GM18951 (cell line): Measurements from ENCODE around the gene FAM83C.

ENCODE experiments used
- POLR2A ChIP-seq: IDR thresholded peaks from 4 replicates; pipeline ENCODE4 v1.6.1; 2011; ENCODE audit warnings: mild to moderate bottlenecking; ENCODE audit not compliant: insufficient read length, insufficient read depth; ENCODE audit errors: extremely low read depth
- in situ Hi-C: fragments of 300-500 bp; cut with MboI; formaldehyde crosslinking; loops from one replicate; pipeline ENCODE4 v1.12.0; 2022; ENCODE audit warnings: low sequenced_read_pairs, mixed read lengths, inconsistent platforms; ENCODE audit not compliant: unreplicated experiment

FAM83C gene

DNA sequence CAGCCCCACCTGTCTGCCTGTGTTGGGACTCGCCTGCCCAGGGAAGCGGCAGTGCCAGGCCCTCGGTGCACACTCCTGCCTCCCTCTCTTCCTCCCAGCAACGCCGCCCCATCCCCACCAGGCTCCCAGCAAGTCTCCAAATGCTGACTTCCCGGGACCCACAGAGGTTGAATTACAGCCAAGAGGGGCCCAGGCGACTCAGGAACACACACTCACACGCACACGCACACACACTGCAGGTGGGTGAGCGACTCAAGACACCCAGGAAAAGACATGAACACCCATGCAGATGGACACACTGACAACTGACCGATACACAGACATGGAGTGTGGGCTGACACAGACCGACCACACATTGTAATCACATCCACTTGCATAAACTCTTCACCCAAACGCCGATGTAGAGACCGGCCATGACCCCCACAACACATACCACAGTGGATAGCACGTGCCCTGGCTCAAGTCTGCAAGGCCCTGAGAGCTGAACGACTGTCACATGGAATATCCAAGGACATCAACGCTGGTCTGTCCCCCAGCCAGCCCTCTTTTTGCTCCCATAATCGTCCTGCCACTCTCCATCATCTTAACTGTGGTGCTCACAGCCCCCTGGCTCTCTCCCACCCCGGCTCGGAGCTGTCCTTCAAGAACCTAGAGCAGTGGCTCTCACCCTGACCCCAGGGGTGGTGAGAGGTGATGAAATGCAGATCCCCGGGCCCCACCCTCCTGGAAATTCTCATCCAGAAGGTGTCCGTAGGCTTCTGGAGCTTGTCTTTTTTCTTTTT is 470 bp upstream of the FAM83C start:
- no peak for TF ChIP-seq POLR2A
- in situ Hi-C loops = no loop called here

DNA sequence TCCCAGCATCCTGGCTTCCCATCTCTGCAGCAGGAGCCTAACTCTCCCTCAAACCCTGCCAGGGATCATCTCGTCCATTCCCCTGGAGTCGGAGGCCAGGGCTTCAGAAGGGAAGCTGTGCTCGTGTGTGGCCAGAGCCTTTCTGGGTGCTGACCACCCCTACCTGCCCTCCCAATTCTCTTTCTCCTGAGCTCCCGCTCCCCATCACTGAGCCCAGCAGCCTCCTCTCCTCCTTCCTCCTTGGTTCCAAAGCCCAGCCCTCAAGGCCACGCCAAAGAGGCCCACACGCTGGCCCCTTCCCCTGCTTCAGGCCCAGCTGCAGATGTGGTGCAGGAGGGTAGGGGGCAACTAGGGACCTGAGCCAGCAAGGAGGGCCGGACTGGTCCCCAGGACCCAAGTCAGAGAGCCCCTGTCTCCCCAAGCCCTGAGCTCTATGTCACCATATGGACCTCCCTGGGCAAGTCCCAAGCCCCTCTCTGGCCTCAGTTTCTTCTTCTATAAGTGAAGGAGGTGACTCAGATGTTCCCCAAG is 1.3 kb downstream of the FAM83C start:
- TF ChIP-seq POLR2A = no peak
- in situ Hi-C loops = no loop called here

DNA sequence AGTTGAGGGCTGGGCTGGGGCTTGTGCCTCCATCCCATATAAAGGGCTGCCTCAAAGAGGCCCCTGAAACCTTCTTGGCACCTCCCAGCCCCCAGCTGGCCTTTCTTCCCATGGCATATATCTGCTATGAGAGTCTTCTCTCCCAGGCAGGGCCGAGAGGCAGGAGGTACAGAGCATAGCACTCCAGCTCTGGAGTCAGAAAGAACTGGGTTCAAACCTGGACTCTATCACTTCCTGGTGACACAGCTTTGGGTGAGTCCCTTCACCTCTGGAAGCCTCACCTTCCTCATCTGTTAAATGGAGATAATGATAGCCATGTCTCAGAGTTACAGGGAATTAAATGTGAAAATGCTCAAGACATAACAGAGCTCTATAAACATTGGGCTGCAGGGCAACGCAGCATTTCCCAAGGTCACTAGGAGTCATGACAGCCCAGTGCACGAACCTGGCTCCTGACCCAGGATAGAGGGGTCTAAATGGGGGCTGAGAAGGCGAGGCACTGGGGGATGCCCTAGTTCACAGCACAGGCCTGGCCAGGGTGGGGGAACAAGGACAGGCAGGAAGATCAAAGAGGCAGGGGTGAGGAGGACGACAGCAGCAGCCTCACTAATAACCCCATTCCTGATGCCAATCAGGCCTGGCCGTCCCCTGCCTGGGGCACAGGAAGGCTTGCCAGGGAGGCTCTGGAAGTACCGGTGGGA is 1.9 kb downstream of the FAM83C start:
- in situ Hi-C loops = no loop called here
- no peak for TF ChIP-seq POLR2A

DNA sequence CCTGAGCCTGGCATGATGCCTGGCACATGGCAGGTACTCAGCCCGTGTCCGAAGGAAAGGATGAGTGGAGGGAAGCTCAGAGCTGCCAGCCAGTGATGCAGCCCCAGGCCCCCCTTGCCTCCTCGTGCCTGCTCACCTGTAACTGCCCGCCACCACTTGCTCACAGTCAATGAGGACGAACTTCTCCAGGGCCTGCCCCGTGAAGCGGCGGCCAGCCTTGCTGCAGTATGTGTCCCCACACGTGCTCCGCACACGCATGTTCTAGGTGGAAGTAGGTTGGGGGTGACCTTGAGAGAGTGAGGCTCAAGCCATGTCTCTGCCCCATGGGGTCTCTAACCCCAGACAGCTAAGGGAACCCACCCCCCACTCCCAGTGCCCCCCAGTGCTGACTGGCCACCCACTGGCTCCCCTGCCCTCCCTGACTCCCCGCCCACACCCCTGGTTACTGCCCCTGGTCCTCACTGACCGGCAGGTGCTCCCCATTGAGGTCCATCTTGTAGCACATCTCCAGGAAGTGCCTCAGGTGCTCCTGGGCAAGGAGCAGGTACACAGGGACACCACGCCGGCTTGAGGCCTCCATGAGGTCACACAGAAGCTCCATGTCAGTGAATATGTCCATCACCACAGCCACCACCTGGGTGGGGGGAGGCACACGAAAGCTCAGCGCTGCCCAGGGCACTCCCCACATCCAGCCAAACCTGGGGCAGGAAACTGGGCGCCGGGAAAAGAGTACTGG is 3.7 kb downstream of the FAM83C start:
- TF ChIP-seq POLR2A = no peak
- in situ Hi-C loops = no loop called here

DNA sequence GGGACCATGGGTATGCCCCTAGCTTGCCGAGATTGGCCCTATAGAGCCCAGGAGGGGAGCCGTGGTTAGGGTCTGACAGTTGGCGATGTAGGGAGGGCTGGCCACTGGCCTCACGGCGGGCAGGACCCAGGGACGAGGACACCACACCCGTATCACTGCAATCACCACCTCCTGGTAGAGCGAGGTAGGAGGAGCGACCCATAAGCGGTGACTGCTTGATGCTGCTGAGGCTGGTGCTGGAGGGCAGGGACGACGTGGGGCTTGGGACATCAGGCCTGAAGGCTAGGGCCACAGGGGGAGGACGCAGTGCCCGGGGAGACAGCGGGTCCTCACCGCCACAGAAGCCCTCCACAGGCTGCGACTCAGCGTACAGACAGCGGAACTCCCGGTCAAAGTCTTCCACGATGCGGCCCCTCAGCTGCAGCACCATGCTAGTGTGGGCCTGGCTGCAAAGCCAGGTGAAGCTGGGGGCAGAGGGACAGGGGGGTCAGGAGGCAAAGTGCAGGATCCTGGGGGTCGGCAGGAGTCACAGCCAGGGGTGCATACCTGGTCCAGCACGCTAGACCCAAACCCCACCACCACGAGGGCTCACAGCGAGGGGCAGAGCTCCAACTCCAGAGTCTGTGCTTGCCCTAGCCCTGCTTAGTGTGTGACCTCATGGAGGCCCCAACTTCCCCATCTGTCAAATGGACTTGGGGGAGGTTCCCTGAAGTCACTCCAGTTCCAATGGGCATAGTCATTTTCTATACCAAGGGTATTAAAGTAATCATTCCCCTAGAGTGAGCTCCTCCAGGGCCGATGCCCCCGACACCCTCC is 4.5 kb downstream of the FAM83C start:
- TF ChIP-seq POLR2A = no peak
- in situ Hi-C loops = no loop called here

DNA sequence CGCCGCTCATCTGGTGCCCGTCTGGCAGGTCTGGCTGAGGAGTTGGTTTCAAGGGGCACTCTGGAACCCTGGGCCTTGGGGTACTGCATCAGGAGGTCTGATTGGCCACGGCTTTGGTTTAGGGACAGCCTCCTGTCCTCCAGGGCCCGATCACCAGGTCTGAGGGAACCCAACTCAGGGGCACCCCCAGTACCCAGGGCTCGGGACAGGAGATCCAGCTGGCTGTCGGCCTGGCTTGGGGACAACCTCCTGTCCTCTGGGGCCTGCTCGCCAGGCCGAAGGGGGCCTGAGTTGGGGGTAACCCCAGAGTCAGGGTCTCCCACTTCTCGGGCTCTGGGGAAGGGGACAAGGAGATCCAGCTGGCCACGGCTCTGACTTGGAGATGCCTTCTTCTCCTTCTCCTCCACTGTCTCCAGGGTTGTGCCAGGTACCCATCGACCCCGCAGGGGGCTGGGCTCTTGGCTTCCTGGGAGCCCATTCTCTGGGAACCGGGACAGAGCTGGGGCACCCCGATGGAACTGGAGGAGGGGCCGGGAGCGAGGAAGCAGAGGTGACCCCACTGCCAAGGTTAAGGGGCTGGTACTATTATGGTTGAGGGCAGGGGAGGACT is 5.2 kb downstream of the FAM83C start:
- in situ Hi-C loops = no loop called here
- no peak for TF ChIP-seq POLR2A

DNA sequence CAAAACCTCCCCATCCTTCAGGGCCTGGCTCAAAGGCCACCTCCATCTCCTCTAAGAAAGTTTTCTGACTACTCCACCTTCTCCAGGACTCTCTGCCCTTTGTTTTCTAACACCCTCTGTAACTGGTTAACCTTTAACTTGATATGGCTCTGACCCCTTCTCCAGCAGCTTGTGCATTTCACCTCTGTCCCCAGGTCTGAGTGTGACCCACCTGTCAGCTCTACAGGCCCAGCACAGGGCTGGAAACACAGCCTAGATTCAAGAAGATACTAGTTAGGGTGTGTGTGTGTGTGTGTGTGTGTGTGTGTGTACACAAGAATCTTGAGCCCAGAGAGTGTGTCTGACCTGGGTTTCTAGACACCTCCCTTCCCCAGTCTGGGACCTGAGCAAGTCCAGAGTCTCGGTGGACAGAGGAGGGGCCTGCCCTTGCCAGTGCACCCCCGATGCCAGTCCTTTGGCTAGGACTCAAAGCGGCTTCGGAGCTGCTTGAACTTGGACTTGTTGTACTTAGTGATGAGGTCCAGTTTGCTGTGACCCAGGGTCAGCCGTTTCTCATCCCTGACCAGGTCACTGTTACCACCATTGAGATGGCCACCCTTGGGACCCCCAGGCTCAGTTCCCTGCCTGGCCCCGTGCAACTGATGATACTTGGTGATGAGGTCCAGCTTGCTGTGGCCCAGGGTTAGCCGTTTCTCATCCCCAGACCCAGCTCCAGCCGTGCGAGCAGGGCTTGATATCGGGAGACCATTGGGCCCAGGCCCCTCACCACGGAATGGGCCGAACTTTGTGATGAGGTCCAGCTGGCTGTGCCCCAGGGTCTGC is 5.9 kb downstream of the FAM83C start:
- in situ Hi-C loops = no loop called here
- no peak for TF ChIP-seq POLR2A

DNA sequence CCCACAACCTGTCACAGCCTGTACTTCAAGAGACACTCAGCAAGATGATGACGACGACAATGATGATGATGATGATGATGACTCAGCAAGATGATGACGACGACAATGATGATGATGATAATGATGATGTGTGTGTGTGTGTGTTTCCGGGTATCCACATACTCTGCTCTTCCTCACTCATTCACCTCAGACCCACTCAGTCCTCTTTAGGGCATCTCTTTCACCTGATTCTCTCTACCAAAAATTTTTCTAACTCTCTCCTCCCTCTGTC is 6.5 kb downstream of the FAM83C start:
- no peak for TF ChIP-seq POLR2A
- in situ Hi-C loops = no loop called here

DNA sequence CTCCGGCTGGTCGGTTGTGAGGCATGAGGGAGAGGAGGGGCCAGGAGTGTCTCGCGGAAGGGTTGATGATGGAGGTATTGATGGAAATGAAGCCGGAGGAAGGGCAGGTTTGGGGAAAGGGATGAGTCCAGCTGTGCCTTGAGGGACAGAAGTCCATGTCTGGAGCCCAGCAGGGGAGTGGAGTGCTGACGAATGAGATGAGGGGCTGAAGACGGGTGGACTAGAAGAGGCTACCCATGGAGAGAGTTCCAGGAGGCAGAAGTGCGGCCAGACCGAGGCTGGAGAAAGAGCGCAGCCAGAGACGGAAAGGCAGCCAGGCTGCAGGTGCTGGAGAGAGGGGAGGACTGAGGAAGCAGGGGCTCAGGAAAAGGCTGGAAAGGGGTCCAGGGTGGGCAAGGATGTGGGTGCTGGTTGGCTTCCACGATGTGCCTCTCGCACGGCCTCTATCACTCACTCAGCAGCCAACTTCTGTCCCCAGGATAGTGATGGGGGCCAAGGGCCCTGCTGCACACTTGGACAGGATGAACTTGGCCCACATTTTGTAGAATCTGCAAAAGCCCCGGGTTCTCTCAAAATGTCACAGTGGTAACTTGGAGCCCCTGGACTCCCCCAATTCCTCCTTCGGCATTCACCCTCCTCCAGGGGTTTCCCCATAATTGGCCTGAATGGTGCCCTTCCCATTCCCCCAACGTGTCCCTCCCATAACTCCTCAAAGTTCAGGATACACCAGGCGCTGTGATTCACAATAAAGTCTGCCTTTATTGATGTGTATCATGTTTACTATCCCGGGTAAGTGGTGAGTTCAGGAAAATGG is 7.0 kb downstream of the FAM83C start:
- TF ChIP-seq POLR2A = no peak
- in situ Hi-C loops = no loop called here

DNA sequence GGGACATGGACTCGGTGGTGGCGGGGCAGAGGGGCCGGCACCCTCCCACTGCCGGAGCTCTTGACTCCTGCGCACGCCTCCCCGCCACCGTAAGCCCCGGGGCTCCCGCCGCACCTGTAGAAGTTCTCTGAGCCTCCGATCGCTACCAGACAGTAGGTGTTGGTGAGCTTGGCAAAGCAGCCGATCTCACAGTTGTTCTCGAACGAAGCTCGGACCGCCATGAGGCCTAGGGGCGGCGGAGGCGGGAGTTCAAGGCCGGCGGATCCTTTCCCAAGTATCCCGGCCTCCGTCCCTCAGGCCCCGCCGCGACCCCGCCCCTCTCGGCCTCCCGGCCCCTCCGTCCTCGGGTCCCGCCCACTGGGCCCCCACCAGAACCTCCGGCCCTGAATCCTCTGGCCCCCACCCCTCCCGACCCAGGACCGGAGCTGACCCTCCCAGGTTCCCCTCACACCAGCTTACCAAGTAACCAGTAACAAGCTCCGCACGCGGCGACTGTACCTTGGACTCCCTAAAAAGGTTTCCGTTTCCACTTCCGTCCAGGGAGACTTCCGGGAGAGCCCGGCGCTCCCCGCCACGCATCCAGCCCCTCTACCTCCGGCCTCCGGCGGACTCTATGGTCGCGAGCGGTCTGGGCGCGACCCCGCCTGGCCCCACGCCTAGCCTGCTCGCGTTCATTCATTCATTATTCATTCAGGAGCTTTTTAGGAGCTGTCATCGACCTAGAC is 7.8 kb downstream of the FAM83C start, which contains the start of gene EIF6:
TSS of gene EIF6 (minus strand) at position 506 of the 725 bp plus-strand sequence. CDS start at position 221, 285 bp downstream.
- in situ Hi-C loops = no loop called here
- peak; percentile 81 for TF ChIP-seq POLR2A

DNA sequence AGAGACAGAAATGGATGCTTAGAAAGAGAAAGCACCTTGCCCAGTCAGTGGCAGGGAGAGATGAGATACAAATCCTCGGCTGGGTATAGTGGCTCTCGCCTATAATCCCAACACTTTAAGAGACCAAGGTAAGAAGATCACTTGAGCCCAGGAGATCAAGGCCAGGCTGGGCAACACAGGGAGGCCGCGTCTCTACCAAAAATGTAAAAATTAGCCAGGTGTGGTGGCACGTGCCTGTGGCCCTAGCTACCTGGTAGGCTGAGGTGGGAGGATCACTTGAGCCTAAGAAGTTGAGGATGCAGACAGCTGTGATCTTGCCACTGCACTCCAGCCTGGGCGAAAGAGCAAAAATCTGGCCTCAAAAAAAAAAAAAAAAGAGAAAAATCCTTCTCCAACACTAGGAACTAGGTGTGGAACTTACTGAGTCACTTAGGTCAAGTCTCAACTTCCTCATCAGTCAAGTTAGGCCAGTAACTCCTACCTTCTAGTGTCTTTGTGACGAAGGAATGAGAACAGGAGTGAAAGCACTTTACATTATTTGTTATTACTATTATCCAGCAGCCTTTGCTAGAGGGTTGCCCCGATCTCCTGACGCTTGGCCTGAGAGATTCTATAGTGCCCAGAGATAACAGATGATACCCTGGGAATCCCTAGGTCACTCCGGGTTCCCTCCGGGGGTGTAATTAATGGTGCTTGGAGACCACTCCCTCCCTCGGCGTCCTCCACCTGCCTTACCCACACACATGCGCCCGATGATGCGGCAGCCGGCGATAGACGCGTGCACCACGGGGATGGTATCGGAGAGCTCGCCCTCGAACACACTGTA is 8.6 kb downstream of the FAM83C start:
- in situ Hi-C loops = no loop called here
- TF ChIP-seq POLR2A = no peak
